Measurements from ENCODE around the gene ADGRV1.

GRCh38 chr5:90853750-90854149 lies 295.2 kb downstream of the ADGRV1 start:
- TF ChIP-seq, protein P1, sequence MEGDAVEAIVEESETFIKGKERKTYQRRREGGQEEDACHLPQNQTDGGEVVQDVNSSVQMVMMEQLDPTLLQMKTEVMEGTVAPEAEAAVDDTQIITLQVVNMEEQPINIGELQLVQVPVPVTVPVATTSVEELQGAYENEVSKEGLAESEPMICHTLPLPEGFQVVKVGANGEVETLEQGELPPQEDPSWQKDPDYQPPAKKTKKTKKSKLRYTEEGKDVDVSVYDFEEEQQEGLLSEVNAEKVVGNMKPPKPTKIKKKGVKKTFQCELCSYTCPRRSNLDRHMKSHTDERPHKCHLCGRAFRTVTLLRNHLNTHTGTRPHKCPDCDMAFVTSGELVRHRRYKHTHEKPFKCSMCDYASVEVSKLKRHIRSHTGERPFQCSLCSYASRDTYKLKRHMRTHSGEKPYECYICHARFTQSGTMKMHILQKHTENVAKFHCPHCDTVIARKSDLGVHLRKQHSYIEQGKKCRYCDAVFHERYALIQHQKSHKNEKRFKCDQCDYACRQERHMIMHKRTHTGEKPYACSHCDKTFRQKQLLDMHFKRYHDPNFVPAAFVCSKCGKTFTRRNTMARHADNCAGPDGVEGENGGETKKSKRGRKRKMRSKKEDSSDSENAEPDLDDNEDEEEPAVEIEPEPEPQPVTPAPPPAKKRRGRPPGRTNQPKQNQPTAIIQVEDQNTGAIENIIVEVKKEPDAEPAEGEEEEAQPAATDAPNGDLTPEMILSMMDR (conservative IDR thresholded peaks at IDR 0.05; ENCODE audit: low read length) = no peak
- TF ChIP-seq EZH2phosphoT487 (IDR thresholded peaks at IDR 0.05; ENCODE audit: borderline replicate concordance, low read depth, low read length) = no peak
